ENCODE data around the gene TLE1. TPM values are rescaled to one million over a fixed set of nuclear protein-coding genes. Genes with fewer than 3 reads are reported as not detected.
"Not testable (repeated sequence)": the region's sequence is repeated elsewhere in the genome, so short reads cannot be mapped to it uniquely, and the experiment has no call there.

TLE1 gene
- total and polyA plus RNA-seq, 2 donors (not counting 1 experiment from before 2014, with no cell fraction given): 33.5 to 80.3 TPM

- Histone ChIP-seq H3K27me3 (replicated peaks in 1 of 4; ENCODE audit: control extremely low read depth in 1 of 4, control insufficient read depth in 3 of 4, insufficient read depth in 4 of 4, low read length in 3 of 4) (no peaks in the 10 kb centered on the region), H4K20me1 (ENCODE audit: control insufficient read depth, insufficient read depth, low read length, poor library complexity, severe bottlenecking) (peaks cover 20% of the 10 kb centered on the region), H3K9ac (ENCODE audit: low read length) (no peak overlapping the region), H3K4me1 (ENCODE audit: control insufficient read depth in 2 of 2, insufficient read depth in 2 of 2, low read length in 2 of 2) (peaks cover 0 to 4% of the 10 kb centered on the region in 2 donors), H3K79me2 (ENCODE audit: control insufficient read depth, insufficient read depth, low read length) (peaks cover 56% of the 10 kb centered on the region), H2AFZ (ENCODE audit: insufficient read depth, low read depth, low read length, poor library complexity, severe bottlenecking) (no peak overlapping the region), H3K27ac (ENCODE audit: low read length in 2 of 2) (no peak overlapping the region), H3K4me2 (replicated peaks; ENCODE audit: low read depth, low read length, poor library complexity, severe bottlenecking) (no peak overlapping the region), H3K9me3 (ENCODE audit: control extremely low read depth in 1 of 3, control insufficient read depth in 2 of 3, insufficient read depth in 1 of 3, low read length in 2 of 3) (no peaks in the 10 kb centered on the region), H3K4me3 (ENCODE audit: control extremely low read depth in 1 of 5, extremely low read depth in 1 of 5, insufficient read depth in 1 of 5, low read depth in 2 of 5, low read length in 4 of 5) (no peak overlapping the region), H3K36me3 (replicated peaks in 1 of 2; ENCODE audit: control extremely low read depth in 1 of 2, control insufficient read depth in 1 of 2, extremely low read depth in 1 of 2, insufficient read depth in 2 of 2, low read length in 1 of 2) (peaks cover 13 to 24% of the 10 kb centered on the region in 2 experiments)
- WGBS (ENCODE audit: insufficient coverage): 100% methylated on average over 2 of the region's 3 CpGs
- ATAC-seq (ENCODE audit: low read depth) (no peak), DNase-seq (no peak)
- intact Hi-C loops (cut with micrococcal nuclease): no loop called here
- TF ChIP-seq CTCF (IDR thresholded peaks at IDR 0.05) (no peak), EZH2 (IDR thresholded peaks at IDR 0.05; ENCODE audit: borderline replicate concordance, insufficient read depth, low read depth, low read length, poor library complexity, severe bottlenecking) (no peak)
- CTCF ChIA-PET: no interaction called here
- peaks cover 30% of the 10 kb centered on the region for H3K4me1 Mint-ChIP-seq
- POLR2A ChIA-PET: interaction anchor here (0.8 kb wide), 1 partner anchor 10 kb away, joined by 5 read pairs; no protein-coding TSS in a partner anchor
- peaks cover 4% of the 10 kb centered on the region for H3K9me3 Mint-ChIP-seq (ENCODE audit: insufficient read depth)
- H3K27ac Mint-ChIP-seq: no peak overlapping the region
- no peaks in the 10 kb centered on the region for H3K27me3 Mint-ChIP-seq
- H3K4me3 Mint-ChIP-seq: no peak overlapping the region
Observed at GRCh38 chr9:81646337-81646736, 43.0 kb downstream of the TLE1 start.

- H3K4me2 ChIP-seq (replicated peaks; ENCODE audit: low read depth, low read length, poor library complexity, severe bottlenecking); intact Hi-C loops (cut with micrococcal nuclease); H3K9ac ChIP-seq (ENCODE audit: low read length); ATAC-seq (ENCODE audit: low read depth); H3K4me3 Mint-ChIP-seq; H3K9me3 ChIP-seq (ENCODE audit: control extremely low read depth in 1 of 3, control insufficient read depth in 2 of 3, insufficient read depth in 1 of 3, low read length in 2 of 3); H2AFZ ChIP-seq (ENCODE audit: insufficient read depth, low read depth, low read length, poor library complexity, severe bottlenecking); H3K27me3 ChIP-seq (replicated peaks in 1 of 4; ENCODE audit: control extremely low read depth in 1 of 4, control insufficient read depth in 3 of 4, insufficient read depth in 4 of 4, low read length in 3 of 4); H3K9me3 Mint-ChIP-seq (ENCODE audit: insufficient read depth); H3K4me1 ChIP-seq (ENCODE audit: control insufficient read depth in 2 of 2, insufficient read depth in 2 of 2, low read length in 2 of 2); H3K4me3 ChIP-seq (ENCODE audit: control extremely low read depth in 1 of 5, extremely low read depth in 1 of 5, insufficient read depth in 1 of 5, low read depth in 2 of 5, low read length in 4 of 5); DNase-seq; H3K27me3 Mint-ChIP-seq; POLR2A ChIA-PET; H3K27ac ChIP-seq (ENCODE audit: low read length in 2 of 2); H3K27ac Mint-ChIP-seq: not testable (repeated sequence)
- peaks cover 2 to 12% of the 10 kb centered on the region in 2 experiments for H3K36me3 ChIP-seq (replicated peaks in 1 of 2; ENCODE audit: control extremely low read depth in 1 of 2, control insufficient read depth in 1 of 2, extremely low read depth in 1 of 2, insufficient read depth in 2 of 2, low read length in 1 of 2)
- H3K4me1 Mint-ChIP-seq: peaks cover 27% of the 10 kb centered on the region
- peaks cover 64% of the 10 kb centered on the region for H3K79me2 ChIP-seq (ENCODE audit: control insufficient read depth, insufficient read depth, low read length)
- H4K20me1 ChIP-seq (ENCODE audit: control insufficient read depth, insufficient read depth, low read length, poor library complexity, severe bottlenecking): peaks cover 35% of the 10 kb centered on the region
- 65% methylated on average over 5 of the region's 6 CpGs for WGBS (ENCODE audit: insufficient coverage)
- CTCF ChIA-PET: interaction anchor here (0.6 to 0.7 kb wide), 2 partner anchors 40 to 650 kb away, joined by 3 read pairs; no protein-coding TSS in a partner anchor
Observed at GRCh38 chr9:81644513-81644912, 44.8 kb downstream of the TLE1 start.
